Anterior cingulate cortex (tissue), 58 donors: ENCODE measurements around the gene DDI2.
"Not testable (repeated sequence)": the region's sequence is repeated elsewhere in the genome, so short reads cannot be mapped to it uniquely, and the experiment has no call there.

Source experiments
- DNase-seq, 58 donors: peaks; one replicate each; lab custom pipeline; 2025; lab: John Stamatoyannopoulos, UW

The DDI2 gene

DNA sequence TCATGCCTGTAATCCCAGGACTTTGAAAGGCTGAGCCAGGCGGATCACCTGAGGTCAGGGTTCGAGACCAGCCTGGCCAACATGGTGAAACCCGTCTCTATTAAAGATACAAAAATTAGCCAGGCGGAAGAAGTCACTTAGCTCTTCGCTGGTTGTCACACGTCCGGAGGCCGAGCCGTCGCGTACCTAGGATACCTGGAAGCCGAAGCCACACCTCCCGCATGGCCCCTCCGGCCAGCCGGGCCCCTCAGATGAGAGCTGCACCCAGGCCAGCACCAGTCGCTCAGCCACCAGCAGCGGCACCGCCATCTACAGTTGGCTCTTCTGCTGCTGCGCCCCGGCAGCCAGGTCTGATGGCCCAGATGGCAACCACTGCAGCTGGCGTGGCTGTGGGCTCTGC lies 12.9 kb upstream of the DDI2 start:
- DNase-seq, result not testable (repeated sequence)

- DNase-seq, result no peak
These were observed 11.6 kb upstream of the DDI2 start for GRCh38 chr1:15605398-15606383.

DNA sequence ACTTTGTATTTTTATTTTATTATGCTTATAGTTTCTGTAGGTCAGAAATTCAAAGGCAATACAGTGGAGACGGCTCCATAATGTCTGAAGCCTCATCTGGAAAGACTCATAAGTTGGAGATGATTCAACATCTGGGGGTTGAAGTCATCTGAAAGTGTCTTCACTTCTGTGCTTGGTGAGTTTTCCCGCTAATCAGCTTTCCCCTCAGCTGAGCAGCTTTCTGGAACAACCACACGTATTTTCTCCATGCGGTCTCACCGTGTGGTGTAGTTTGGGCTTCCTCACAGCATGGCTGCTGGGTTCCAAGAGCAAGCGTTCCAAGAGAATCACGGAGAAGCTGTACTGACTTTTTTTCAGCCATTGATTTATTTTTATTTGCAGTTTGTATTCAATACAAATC lies 7.6 kb upstream of the DDI2 start:
- DNase-seq, result no peak

- no peak for DNase-seq
These were observed 7.1 kb upstream of the DDI2 start for GRCh38 chr1:15610167-15610566.

- peak in 1 of 58 donors; percentile 25 for DNase-seq
These were observed 685 bp upstream of the DDI2 start for GRCh38 chr1:15616373-15617172.

DNA sequence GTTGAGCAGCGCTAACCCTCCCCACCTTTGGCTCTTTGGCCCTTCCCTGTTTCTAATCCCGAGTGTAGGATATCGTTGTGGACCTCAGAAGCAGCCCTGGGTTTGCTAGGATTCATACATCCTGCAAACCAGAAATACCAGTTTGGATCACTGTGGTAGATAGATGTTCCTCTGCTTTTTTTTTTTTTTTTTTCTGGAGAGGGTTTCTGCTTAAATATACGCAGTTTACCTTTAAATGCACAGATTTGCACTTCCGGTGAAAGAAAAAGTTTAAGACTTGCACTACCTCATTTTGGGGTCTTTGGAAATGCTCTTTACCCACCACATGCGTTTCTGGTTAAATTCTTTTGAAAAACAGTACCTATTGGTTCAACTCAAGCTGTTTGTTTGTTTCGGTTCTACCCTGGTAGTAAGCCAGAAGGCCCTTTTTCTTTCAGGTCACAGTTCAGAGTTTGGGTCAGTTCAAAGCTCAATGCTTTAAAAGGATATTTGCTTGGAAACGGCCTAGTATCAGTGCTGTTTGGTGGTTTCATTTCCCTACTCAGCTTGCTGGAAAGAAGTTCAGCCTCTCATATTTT lies 908 bp downstream of the DDI2 start:
- DNase-seq, result no peak

- no peak for DNase-seq
These were observed 1.6 kb downstream of the DDI2 start for GRCh38 chr1:15618655-15619525.

- DNase-seq, result no peak
These were observed 2.9 kb downstream of the DDI2 start for GRCh38 chr1:15620155-15620545.

GRCh38 chr1:15620902-15621682 lies 3.8 kb downstream of the DDI2 start:
- no peak for DNase-seq

GRCh38 chr1:15621975-15622374 lies 4.7 kb downstream of the DDI2 start:
- DNase-seq, result no peak

DNA sequence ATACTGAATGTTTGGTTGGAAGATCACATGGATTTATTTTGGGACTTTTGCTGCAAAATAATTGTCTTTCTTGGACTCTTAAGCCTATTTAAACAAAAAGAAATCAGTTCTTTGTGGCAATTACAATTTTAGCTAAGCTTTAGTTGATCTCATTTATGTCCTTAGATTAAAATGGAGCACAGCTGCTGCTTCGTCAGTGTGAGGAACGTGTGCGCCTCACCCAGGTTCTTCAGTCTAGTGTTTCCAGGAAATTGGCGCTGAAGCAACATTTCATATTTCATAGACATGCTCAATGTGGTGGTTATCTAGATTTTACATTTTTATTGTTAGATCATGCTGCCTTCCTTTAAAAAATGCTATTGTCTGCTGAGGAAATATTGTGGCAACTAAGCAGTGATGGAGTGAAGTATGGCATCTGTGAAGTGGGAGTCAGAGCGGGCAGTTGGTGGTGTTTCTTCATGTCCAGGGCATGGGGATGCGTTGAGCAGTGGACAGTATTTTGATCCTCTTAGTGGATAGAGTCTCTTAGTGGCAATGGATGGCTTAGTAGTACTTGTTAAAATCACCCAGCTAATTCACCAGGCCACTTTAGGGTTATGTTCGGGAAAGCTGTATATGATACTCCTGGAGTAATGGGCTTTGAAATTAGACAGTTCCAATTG lies 5.6 kb downstream of the DDI2 start:
- DNase-seq, result peak in 3 of 58 donors; percentile 7 to 33 (median 14)

DNA sequence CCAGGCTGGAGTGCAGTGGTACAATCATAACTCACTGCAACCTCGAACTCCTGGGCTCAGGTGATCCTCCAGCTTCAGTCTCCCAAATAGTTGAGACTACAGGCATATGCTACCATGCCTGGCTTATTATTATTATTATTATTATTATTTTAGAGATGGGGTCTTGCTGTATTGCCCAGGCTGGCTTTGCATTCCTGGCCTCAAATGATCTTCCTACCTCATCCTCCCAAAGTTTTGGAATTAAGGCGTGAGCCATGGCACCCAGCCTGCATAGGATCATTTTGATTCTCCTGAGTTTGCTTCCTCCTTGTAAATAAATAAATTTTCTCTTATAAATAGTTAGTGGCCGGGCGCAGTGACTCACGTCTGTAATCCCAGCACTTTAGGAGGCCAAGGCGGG lies 6.2 kb downstream of the DDI2 start:
- DNase-seq, result no peak

- no peak for DNase-seq
These were observed 7.0 kb downstream of the DDI2 start for GRCh38 chr1:15624133-15624714.

DNA sequence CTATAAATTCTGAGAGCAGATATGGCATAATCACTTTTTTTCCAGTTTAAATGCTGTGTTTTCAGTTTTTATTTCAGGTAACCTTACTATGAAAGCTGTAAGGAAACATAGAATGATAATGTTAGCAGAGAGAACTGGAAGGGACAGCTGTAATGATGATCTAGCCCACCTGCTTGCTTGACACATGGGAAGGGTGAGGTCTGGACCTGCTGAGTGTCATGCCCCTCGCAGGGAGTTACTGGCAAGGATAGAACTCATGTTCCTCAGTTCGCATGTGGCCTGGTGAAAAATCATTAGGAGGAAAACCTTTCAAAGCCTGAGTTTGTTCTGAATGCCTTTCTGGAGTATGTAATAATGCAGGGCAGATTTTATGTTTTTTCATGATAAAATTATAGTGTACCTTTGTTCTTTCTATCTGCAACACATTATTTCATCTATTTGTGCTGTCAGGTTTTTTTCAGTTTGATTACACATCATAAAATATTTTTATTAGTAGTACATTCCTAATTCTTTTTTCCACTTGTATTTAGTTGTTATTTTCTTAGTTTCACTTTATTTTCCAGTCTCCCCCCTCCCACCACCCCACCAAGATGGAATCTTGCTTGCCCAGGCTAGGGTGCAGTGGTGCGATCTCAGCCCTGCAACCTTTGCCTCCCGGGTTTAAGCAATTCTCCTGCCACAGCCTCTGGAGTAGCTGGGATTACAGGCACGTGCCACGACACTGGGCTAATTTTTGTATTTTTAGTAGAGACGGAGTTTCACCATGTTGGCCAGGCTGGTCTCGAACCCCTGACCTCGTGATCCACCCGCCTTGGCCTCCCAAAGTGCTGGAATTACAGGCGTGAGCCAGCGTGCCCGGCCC lies 8.0 kb downstream of the DDI2 start:
- DNase-seq, result no peak

GRCh38 chr1:15626269-15626950 lies 9.2 kb downstream of the DDI2 start:
- peak in 2 of 58 donors; percentile 5 to 6 for DNase-seq

DNA sequence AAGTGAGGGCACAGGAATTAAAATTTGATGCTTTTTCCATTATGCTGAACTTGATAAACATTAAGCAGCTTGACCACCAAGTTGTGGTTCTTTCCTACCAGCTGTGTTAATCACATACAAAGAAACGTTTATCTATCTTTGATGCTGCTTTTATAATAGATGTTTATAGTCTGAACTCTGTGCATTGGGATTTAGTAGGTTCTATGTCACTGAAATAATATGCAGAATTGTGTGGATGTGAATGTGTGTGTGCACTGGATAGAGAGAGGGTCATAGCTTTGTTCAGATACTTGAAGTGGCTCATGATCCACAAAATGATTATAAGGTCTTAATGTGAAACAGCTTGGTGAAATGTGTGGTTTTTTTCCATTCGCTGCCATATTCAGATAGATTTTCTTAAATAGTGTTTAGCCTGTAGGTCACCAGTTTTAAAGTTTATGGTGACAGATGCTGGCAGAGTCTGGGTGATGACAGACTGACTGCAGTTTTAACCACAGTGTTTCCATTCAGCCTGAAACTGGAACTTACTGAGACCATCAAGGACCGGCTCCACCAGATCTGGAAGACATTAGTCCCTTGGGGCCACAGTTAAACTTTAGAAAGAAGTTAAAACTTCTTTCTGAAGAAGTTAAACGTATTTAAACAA lies 10.2 kb downstream of the DDI2 start:
- DNase-seq, result no peak
